ENCODE results near the gene AFM. TPM values are rescaled to one million over a fixed set of nuclear protein-coding genes. Genes with fewer than 3 reads are reported as not detected.
A peak's percentile ranks its signal among the peaks of the same experiment; 100 is the strongest.

The AFM gene
- total and polyA plus RNA-seq, 2 experiments from 2014 or later: 52.7 to 78.4 TPM

GRCh38 chr4:73433140-73433539, 48.4 kb upstream of the AFM start:
- peak overlapping the region; percentile 57 for H3K4me2 ChIP-seq
- no peak for TF ChIP-seq EZH2 (IDR thresholded peaks at IDR 0.05; ENCODE audit: borderline replicate concordance)
- TF ChIP-seq, protein P1, sequence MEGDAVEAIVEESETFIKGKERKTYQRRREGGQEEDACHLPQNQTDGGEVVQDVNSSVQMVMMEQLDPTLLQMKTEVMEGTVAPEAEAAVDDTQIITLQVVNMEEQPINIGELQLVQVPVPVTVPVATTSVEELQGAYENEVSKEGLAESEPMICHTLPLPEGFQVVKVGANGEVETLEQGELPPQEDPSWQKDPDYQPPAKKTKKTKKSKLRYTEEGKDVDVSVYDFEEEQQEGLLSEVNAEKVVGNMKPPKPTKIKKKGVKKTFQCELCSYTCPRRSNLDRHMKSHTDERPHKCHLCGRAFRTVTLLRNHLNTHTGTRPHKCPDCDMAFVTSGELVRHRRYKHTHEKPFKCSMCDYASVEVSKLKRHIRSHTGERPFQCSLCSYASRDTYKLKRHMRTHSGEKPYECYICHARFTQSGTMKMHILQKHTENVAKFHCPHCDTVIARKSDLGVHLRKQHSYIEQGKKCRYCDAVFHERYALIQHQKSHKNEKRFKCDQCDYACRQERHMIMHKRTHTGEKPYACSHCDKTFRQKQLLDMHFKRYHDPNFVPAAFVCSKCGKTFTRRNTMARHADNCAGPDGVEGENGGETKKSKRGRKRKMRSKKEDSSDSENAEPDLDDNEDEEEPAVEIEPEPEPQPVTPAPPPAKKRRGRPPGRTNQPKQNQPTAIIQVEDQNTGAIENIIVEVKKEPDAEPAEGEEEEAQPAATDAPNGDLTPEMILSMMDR (IDR thresholded peaks at IDR 0.05; ENCODE audit: poor library complexity): no peak
- TF ChIP-seq EZH2phosphoT487 (IDR thresholded peaks at IDR 0.05; ENCODE audit: low read depth, severe bottlenecking, unreplicated experiment): no peak
- H2AFZ ChIP-seq: no peak overlapping the region
- H3K36me3 ChIP-seq (replicated peaks; ENCODE audit: insufficient read depth, low read depth): no peaks in the 10 kb centered on the region
- no peak overlapping the region for H3K4me3 ChIP-seq
- H3K79me2 ChIP-seq: peaks cover 11% of the 10 kb centered on the region
- no peak for DNase-seq (ENCODE audit: low spot score)
- H3K27ac ChIP-seq: peak overlapping the region; percentile 57
- H3K9me2 ChIP-seq (replicated peaks; ENCODE audit: insufficient read depth): no peaks in the 10 kb centered on the region
- WGBS (ENCODE audit: low lambda C conversion rate, missing lambda C conversion rate): 51% methylated on average over 2 of the region's 2 CpGs
- no peaks in the 10 kb centered on the region for H4K20me1 ChIP-seq (ENCODE audit: insufficient read depth, poor library complexity, severe bottlenecking)
- no peaks in the 10 kb centered on the region for H3K9me3 ChIP-seq (ENCODE audit: low read depth)
- peaks cover 18% of the 10 kb centered on the region for H3K4me1 ChIP-seq (ENCODE audit: insufficient read depth)
- no peaks in the 10 kb centered on the region for H3K27me3 ChIP-seq

DNA sequence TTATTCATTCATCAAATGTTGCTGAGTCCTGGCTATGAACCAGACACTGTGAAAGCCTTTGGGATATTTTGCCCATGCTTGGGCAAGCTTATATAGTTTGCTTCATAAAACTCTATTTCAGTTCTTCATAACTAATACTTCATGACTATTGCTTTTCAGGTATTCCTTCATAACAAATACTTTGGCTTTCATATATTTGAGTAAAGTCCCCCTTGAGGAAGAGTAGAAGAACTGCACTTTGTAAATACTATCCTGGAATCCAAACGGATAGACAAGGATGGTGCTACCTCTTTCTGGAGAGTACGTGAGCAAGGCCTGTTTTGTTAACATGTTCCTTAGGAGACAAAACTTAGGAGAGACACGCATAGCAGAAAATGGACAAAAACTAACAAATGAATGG, 47.2 kb upstream of the AFM start:
- H3K4me3 ChIP-seq: no peak overlapping the region
- peaks cover 18% of the 10 kb centered on the region for H3K4me1 ChIP-seq (ENCODE audit: insufficient read depth)
- TF ChIP-seq EZH2phosphoT487 (IDR thresholded peaks at IDR 0.05; ENCODE audit: low read depth, severe bottlenecking, unreplicated experiment): no peak
- TF ChIP-seq, protein P1 (IDR thresholded peaks at IDR 0.05; ENCODE audit: poor library complexity): peak; percentile 44
- no peak overlapping the region for H3K27ac ChIP-seq
- no peak overlapping the region for H3K4me2 ChIP-seq
- WGBS (ENCODE audit: low lambda C conversion rate, missing lambda C conversion rate): 59% methylated on average over 3 of the region's 3 CpGs
- no peaks in the 10 kb centered on the region for H3K9me3 ChIP-seq (ENCODE audit: low read depth)
- no peak overlapping the region for H2AFZ ChIP-seq
- H3K36me3 ChIP-seq (replicated peaks; ENCODE audit: insufficient read depth, low read depth): no peaks in the 10 kb centered on the region
- no peaks in the 10 kb centered on the region for H3K27me3 ChIP-seq
- H3K79me2 ChIP-seq: peaks cover 17% of the 10 kb centered on the region
- no peaks in the 10 kb centered on the region for H3K9me2 ChIP-seq (replicated peaks; ENCODE audit: insufficient read depth)
- no peaks in the 10 kb centered on the region for H4K20me1 ChIP-seq (ENCODE audit: insufficient read depth, poor library complexity, severe bottlenecking)
- no peak for DNase-seq (ENCODE audit: low spot score)

DNA sequence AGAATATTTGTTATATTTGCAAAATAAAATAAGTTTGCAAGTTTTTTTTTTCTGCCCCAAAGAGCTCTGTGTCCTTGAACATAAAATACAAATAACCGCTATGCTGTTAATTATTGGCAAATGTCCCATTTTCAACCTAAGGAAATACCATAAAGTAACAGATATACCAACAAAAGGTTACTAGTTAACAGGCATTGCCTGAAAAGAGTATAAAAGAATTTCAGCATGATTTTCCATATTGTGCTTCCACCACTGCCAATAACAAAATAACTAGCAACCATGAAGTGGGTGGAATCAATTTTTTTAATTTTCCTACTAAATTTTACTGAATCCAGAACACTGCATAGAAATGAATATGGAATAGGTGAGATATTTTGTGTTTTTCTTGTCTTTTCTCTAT, 45.6 kb upstream of the AFM start, which contains the start of gene AFP:
AFP (plus strand) TSS at position 238 of the 400 bp plus-strand sequence; CDS start at position 280, 42 bp downstream.
- H4K20me1 ChIP-seq (ENCODE audit: insufficient read depth, poor library complexity, severe bottlenecking): no peaks in the 10 kb centered on the region
- DNase-seq (ENCODE audit: low spot score): no peak
- peak within 1 kb of the TSS; percentile 69 for H3K4me2 ChIP-seq
- peak within 1 kb of the TSS; percentile 62 for H3K27ac ChIP-seq
- no peaks in the 10 kb centered on the region for H3K36me3 ChIP-seq (replicated peaks; ENCODE audit: insufficient read depth, low read depth)
- H3K4me3 ChIP-seq: peak within 1 kb of the TSS; percentile 28
- no peaks in the 10 kb centered on the region for H3K27me3 ChIP-seq
- no peaks in the 10 kb centered on the region for H3K9me2 ChIP-seq (replicated peaks; ENCODE audit: insufficient read depth)
- H3K4me1 ChIP-seq (ENCODE audit: insufficient read depth): peaks cover 18% of the 10 kb centered on the region
- 72% methylated on average over 1 of the region's 1 CpG for WGBS (ENCODE audit: low lambda C conversion rate, missing lambda C conversion rate)
- TF ChIP-seq, protein P1 (IDR thresholded peaks at IDR 0.05; ENCODE audit: poor library complexity): no peak
- TF ChIP-seq EZH2 (IDR thresholded peaks at IDR 0.05; ENCODE audit: borderline replicate concordance) (no peak), EZH2phosphoT487 (IDR thresholded peaks at IDR 0.05; ENCODE audit: low read depth, severe bottlenecking, unreplicated experiment) (no peak)
- H3K79me2 ChIP-seq: peaks cover 28% of the 10 kb centered on the region
- no peak within 1 kb of the TSS for H2AFZ ChIP-seq
- no peaks in the 10 kb centered on the region for H3K9me3 ChIP-seq (ENCODE audit: low read depth)
